Activated CD4-positive, alpha-beta T cell treated with anti-CD3 and anti-CD28 coated beads, Interleukin-2, amount 10 ng/mL, durations not matched to agents 7 days and 5 days (primary cell): ENCODE results near the gene OR8B3. TPM values are rescaled to one million over a fixed set of nuclear protein-coding genes. Genes with fewer than 3 reads are reported as not detected.

Source experiments
- total RNA-seq, 2 experiments: library from RNA; stranded (reverse); gene quantifications; one replicate each; pipeline ENCODE4 v1.2.3, GENCODE V29; 2021

Gene OR8B3
- total RNA-seq, 2 experiments from 2014 or later: not detected

Other genes with a start within 250 kb of the OR8B3 start
- not detected for gene OR10D3, start 215.7 kb downstream of the OR8B3 start, total RNA-seq
- gene OR8G1, start 157.9 kb downstream of the OR8B3 start, total RNA-seq: not detected
- not detected for gene OR8G5, start 142.6 kb downstream of the OR8B3 start, total RNA-seq
- not detected for gene OR8D1, start 85.1 kb downstream of the OR8B3 start, total RNA-seq
- not detected for gene OR8D2, start 78.8 kb downstream of the OR8B3 start, total RNA-seq
- gene OR8B2, start 14.5 kb downstream of the OR8B3 start, total RNA-seq: not detected
- not detected for gene OR8B4, start 25.8 kb upstream of the OR8B3 start, total RNA-seq
- not detected for gene OR8B8, start 46.7 kb upstream of the OR8B3 start, total RNA-seq
- not detected for gene OR8B12, start 144.6 kb upstream of the OR8B3 start, total RNA-seq
- gene OR8A1, start 171.0 kb upstream of the OR8B3 start, total RNA-seq: not detected
- gene PANX3, start 212.4 kb upstream of the OR8B3 start, total RNA-seq: not detected
- 10 to 100 TPM; 39.6 to 47.4 TPM for gene TBRG1, start 223.8 kb upstream of the OR8B3 start, total RNA-seq